ENCODE results near the gene DHRS12. TPM values are rescaled to one million over a fixed set of nuclear protein-coding genes. Genes with fewer than 3 reads are reported as not detected.

The DHRS12 gene
- total RNA-seq, 1 donor from 2014 or later: 7.9 TPM

DNA sequence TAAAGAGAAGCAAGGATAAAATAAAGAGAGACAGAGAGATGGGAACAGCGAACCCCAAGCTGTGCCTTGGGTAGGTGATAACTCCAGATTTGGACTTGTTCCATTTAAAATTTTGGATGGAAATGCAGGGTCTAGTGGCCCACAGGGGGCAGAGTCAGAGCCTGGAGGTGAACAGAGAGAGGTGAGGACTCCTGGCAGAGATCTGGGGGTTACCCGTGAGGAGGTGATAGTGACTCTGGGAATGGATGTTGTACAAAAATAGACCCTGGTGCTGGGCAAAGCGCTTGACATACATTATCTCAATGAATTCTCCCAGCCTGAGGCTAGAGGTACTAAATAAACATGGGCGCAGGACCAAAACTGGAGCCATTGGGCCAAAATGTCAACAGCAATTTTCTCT, 14.3 kb upstream of the DHRS12 start:
- no peaks in the 10 kb centered on the region for H3K9me3 ChIP-seq
- H3K4me3 ChIP-seq: no peak overlapping the region
- no peak overlapping the region for H3K27ac ChIP-seq
- TF ChIP-seq, protein P1, sequence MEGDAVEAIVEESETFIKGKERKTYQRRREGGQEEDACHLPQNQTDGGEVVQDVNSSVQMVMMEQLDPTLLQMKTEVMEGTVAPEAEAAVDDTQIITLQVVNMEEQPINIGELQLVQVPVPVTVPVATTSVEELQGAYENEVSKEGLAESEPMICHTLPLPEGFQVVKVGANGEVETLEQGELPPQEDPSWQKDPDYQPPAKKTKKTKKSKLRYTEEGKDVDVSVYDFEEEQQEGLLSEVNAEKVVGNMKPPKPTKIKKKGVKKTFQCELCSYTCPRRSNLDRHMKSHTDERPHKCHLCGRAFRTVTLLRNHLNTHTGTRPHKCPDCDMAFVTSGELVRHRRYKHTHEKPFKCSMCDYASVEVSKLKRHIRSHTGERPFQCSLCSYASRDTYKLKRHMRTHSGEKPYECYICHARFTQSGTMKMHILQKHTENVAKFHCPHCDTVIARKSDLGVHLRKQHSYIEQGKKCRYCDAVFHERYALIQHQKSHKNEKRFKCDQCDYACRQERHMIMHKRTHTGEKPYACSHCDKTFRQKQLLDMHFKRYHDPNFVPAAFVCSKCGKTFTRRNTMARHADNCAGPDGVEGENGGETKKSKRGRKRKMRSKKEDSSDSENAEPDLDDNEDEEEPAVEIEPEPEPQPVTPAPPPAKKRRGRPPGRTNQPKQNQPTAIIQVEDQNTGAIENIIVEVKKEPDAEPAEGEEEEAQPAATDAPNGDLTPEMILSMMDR (IDR thresholded peaks at IDR 0.05): no peak
- DNase-seq (ENCODE audit: low spot score in 2 of 2): no peak
- peaks cover 0 to 6% of the 10 kb centered on the region in 2 donors for H3K4me1 ChIP-seq
- intact Hi-C loops (cut with DNase I): no loop called here
- H3K27me3 ChIP-seq: no peaks in the 10 kb centered on the region
- H3K36me3 ChIP-seq: no peaks in the 10 kb centered on the region

DNA sequence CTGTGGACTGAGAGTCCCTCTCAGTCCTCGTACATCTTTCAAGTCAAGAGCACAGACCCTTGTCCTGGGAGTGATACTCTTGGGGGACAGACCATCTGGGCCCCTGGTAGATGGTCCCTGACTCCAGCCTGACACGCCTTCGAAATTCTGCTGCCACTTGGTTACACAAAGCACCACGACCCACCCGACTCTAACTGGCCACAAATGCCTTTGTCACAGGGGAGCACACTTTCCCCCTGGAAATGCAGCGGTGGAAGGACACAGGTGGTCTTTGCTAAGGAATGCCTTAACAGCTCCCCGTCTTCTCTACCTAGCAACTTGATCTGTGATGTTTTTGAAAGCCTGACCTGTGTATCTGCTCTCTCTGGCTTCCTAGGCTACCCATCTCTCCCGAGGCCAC, 13.8 kb upstream of the DHRS12 start:
- H3K36me3 ChIP-seq: no peaks in the 10 kb centered on the region
- intact Hi-C loops (cut with DNase I): no loop called here
- no peak for DNase-seq (ENCODE audit: low spot score in 2 of 2)
- H3K4me1 ChIP-seq: peaks cover 0 to 6% of the 10 kb centered on the region in 2 donors
- TF ChIP-seq, protein P1 (IDR thresholded peaks at IDR 0.05): no peak
- H3K27me3 ChIP-seq: no peaks in the 10 kb centered on the region
- H3K9me3 ChIP-seq: no peaks in the 10 kb centered on the region
- no peak overlapping the region for H3K27ac ChIP-seq
- no peak overlapping the region for H3K4me3 ChIP-seq

DNA sequence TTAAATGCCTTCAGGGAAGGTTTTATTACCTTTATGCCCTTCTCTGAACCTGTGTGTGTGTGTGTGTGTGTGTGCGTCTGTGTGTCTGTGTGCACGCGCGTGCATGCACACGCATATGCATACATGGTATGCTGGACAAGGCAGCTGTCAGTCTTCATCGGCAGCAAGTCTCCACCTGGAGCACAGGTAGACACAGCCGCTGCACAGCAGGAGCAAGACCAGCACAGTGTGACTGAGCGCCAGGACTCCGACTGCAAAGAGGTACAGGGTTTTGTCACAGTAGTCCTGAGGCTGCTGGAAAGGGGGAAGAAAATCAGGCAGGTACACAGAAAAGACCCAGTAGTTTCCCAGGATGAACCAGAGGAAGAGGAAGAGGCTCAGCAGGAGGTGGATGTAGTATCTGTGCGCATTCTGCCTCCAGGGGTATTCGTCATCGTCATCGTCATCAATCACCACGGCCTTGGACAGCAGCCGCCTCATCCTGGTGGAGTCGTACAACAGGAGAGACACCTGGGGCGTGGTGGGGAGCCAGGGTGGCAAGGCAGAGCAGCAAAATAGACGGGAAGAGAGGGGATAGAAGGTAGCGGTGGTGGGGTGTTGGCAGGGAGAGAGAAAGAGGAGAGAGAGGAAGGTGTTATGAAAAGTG, 12.8 kb upstream of the DHRS12 start:
- DNase-seq (ENCODE audit: low spot score in 2 of 2): no peak
- Histone ChIP-seq H3K4me1 (peaks cover 0 to 6% of the 10 kb centered on the region in 2 donors), H3K27me3 (no peaks in the 10 kb centered on the region), H3K4me3 (no peak overlapping the region), H3K36me3 (no peaks in the 10 kb centered on the region), H3K9me3 (no peaks in the 10 kb centered on the region), H3K27ac (no peak overlapping the region)
- intact Hi-C loops (cut with DNase I): no loop called here
- TF ChIP-seq, protein P1 (IDR thresholded peaks at IDR 0.05): no peak

DNA sequence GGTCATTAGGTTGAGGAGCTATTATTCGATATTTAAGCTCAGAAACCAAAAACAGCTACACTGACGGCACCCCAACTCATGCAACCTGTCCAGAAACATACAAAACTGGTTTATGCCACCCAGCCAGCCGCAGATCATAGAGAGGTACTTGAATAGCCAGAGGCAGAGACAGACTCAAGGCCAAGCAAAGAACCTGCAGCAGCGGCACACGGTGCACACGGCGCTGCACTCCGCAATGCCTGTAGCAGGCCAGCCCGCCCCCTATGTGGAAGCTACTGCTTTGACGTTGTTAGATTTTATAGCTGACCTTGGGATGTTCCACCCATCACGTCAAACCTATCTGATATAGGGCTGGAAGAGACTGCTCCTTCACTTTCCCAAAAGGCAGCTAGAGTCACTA, 11.9 kb upstream of the DHRS12 start:
- intact Hi-C loops (cut with DNase I): loop anchor here (2.0 kb wide), 1 partner anchor 313 kb away; the partner anchor contains the start of gene NEK5
- H3K27me3 ChIP-seq: no peaks in the 10 kb centered on the region

DNA sequence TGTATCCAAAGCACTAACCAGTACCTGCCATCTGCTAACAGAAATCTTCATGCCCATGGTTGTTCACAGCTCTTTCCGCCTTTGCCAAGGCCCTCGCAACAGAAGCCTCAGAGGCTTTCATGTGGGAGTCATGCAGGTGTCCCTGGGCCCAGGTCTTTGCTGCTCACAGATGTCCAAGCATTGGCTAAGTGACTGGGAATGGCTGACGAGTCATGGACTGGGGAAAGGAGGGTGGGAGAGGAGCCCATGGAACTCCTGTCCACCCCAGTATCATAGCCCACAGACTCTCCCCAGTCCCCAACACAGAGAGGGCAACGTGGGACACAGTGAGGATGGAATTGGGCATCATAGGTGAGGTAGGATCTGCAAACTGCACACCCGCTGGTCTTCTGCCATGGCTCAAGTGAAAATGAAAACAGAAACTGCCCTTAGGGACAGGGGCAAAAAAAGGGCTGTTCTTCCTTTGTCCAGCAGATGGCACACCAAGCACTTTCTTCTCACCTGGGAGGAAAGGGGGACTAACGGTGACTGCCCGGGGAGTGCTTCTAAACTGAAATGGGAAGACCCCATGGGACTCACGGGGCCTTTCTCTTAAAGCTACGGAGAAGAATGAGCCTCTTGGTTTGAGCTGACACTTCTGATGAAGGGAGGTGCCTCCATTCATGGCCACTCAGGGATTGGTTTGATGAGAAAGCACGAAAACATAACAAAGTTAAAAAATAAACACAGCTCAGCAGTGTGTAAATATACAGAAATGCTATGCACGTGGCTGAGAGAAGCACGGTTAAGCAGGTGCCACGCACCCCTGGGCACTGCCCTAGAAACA, 11.1 kb upstream of the DHRS12 start:
- Histone ChIP-seq H3K9me3 (no peaks in the 10 kb centered on the region), H3K36me3 (no peaks in the 10 kb centered on the region), H3K4me3 (peak overlapping the region; percentile 9 to 50), H3K4me1 (peaks cover 0 to 6% of the 10 kb centered on the region in 2 donors), H3K27ac (no peak overlapping the region), H3K27me3 (no peaks in the 10 kb centered on the region)
- intact Hi-C loops (cut with DNase I): loop anchor here (2.0 kb wide), 1 partner anchor 314 kb away; the partner anchor contains the start of gene NEK5
- TF ChIP-seq, protein P1 (IDR thresholded peaks at IDR 0.05): peak; percentile 57 to 75 (median 71)
- peak in 1 of 2 donors; percentile 76 for DNase-seq (ENCODE audit: low spot score in 2 of 2)

More for the DNA sequence above, 11.9 kb upstream of the DHRS12 start:
- TF ChIP-seq, protein P1 (IDR thresholded peaks at IDR 0.05): no peak
- H3K36me3 ChIP-seq: no peaks in the 10 kb centered on the region
- H3K4me3 ChIP-seq: no peak overlapping the region
- H3K4me1 ChIP-seq: peaks cover 0 to 6% of the 10 kb centered on the region in 2 donors
- no peak for DNase-seq (ENCODE audit: low spot score in 2 of 2)
- H3K9me3 ChIP-seq: no peaks in the 10 kb centered on the region
- H3K27ac ChIP-seq: no peak overlapping the region

Data from ascending aorta (tissue), 2 donors.